ENCODE measurements around the gene RABGAP1L. TPM values are rescaled to one million over a fixed set of nuclear protein-coding genes. Genes with fewer than 3 reads are reported as not detected.

The RABGAP1L gene
- total and polyA plus RNA-seq, 12 donors: 13.0 to 167 (median 109) TPM

DNA sequence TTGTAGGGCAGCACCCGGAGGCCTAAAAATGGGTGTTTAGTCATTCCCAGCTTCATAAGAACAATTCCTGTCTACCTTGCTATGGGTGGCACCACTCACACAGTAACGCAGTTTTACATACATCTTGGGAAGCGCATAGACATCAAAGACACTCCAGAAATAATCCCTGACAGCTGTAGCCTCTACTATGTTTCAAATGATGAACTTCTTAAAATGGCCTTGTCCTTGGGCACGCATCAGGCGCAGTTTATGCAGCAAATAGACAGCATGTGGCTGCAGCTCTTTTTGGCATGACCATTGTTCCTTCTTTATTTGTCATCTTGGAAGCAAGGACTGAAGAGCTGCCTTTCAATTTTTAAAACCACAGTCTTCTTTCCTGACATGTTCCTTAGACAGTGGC is 762.8 kb downstream of the RABGAP1L start:
- no peak for ATAC-seq
- intact Hi-C loops (cut with DNase I): no loop called here
- H3K4me1 ChIP-seq: no peaks in the 10 kb centered on the region
- no peak overlapping the region for H3K27ac ChIP-seq
- H3K4me3 ChIP-seq: no peak overlapping the region
- H3K9me3 ChIP-seq: no peaks in the 10 kb centered on the region
- H3K27me3 ChIP-seq: no peaks in the 10 kb centered on the region
- DNase-seq: no peak
- H3K36me3 ChIP-seq: no peaks in the 10 kb centered on the region
- TF ChIP-seq, protein P1, sequence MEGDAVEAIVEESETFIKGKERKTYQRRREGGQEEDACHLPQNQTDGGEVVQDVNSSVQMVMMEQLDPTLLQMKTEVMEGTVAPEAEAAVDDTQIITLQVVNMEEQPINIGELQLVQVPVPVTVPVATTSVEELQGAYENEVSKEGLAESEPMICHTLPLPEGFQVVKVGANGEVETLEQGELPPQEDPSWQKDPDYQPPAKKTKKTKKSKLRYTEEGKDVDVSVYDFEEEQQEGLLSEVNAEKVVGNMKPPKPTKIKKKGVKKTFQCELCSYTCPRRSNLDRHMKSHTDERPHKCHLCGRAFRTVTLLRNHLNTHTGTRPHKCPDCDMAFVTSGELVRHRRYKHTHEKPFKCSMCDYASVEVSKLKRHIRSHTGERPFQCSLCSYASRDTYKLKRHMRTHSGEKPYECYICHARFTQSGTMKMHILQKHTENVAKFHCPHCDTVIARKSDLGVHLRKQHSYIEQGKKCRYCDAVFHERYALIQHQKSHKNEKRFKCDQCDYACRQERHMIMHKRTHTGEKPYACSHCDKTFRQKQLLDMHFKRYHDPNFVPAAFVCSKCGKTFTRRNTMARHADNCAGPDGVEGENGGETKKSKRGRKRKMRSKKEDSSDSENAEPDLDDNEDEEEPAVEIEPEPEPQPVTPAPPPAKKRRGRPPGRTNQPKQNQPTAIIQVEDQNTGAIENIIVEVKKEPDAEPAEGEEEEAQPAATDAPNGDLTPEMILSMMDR (IDR thresholded peaks at IDR 0.05): no peak
- 93 to 97% methylated on average over 5 of the region's 5 CpGs for WGBS, 2 donors

DNA sequence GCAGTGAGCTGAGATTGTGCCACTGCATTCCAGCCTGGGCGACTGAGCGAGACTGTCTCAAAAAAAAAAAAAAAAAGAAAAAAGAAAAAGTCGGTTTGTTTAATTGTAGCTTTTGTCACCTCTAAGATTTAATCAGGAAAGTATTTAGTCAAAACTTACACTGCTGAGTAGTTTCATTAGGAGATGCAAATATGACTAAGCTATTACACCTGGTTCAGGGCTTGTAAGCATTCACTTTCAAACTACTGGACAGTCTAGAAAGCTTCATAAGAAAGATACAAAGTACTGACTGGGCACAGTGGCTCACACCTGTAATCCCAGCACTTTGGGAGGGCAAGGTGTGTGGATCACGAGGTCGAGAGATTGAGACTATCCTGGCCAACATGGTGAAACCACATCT is 764.5 kb downstream of the RABGAP1L start:
- intact Hi-C loops (cut with DNase I): no loop called here
- no peak overlapping the region for H3K27ac ChIP-seq

DNA sequence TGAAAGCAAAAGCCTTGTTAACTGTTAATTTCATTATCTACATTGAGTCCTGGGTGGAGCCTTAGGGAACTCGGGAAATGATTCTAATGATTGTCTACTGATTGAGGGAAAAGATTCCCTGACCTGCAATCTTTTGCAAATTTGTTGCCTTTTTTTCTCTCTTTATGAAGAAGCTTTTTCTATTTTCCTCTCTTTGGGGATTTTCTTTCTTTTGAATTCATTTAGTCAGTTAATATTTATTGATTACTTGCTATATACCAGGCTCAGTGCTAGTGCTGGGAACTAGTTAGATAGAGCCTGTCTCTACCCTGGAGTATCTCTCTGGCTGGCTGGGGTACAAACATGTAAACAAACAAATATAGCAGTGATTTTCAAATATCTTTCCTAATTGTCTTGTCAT is 769.2 kb downstream of the RABGAP1L start:
- H3K4me1 ChIP-seq: peaks cover 0 to 4% (median 0%) of the 10 kb centered on the region in 9 donors
- no peaks in the 10 kb centered on the region for H3K9me3 ChIP-seq
- 65 to 68% methylated on average over 1 of the region's 1 CpG for WGBS, 2 donors
- no peak overlapping the region for H3K27ac ChIP-seq
- TF ChIP-seq, protein P1 (IDR thresholded peaks at IDR 0.05): no peak
- no peaks in the 10 kb centered on the region for H3K27me3 ChIP-seq
- intact Hi-C loops (cut with DNase I): no loop called here
- DNase-seq (no peak), ATAC-seq (no peak)
- H3K36me3 ChIP-seq: no peaks in the 10 kb centered on the region
- H3K4me3 ChIP-seq: no peak overlapping the region

More for the DNA sequence above, 764.5 kb downstream of the RABGAP1L start:
- Histone ChIP-seq H3K9me3 (no peaks in the 10 kb centered on the region), H3K4me3 (no peak overlapping the region), H3K36me3 (no peaks in the 10 kb centered on the region), H3K27me3 (no peaks in the 10 kb centered on the region), H3K4me1 (peaks cover 0 to 4% (median 0%) of the 10 kb centered on the region in 9 donors)
- TF ChIP-seq, protein P1 (IDR thresholded peaks at IDR 0.05): no peak
- WGBS, 2 donors: 87% methylated on average over 5 of the region's 5 CpGs
- ATAC-seq (no peak), DNase-seq (no peak)

DNA sequence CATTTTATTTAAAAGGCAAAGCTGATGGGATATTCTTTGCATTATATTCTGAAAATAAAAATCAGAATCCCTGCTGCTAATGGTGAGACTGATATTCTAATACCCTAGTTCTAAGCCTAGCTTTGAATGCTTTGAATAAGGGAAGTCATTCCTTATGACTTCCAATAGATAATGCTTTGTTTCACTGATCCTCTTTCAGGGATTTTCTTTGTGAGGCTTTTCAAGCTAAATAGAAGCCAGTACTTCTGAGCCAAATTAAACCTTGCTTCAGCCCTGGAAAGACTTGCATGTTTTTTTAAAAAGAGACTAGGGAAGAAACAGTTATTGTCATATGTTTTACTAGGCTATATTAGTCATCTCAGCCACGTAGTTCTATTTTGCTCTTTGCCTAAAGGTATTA is 771.9 kb downstream of the RABGAP1L start:
- intact Hi-C loops (cut with DNase I): no loop called here
- H3K36me3 ChIP-seq: no peaks in the 10 kb centered on the region
- H3K4me1 ChIP-seq: peaks cover 0 to 4% (median 0%) of the 10 kb centered on the region in 9 donors
- no peak overlapping the region for H3K4me3 ChIP-seq
- TF ChIP-seq, protein P1 (IDR thresholded peaks at IDR 0.05): no peak
- ATAC-seq (no peak), DNase-seq (no peak)
- H3K27me3 ChIP-seq: no peaks in the 10 kb centered on the region
- no peak overlapping the region for H3K27ac ChIP-seq
- no peaks in the 10 kb centered on the region for H3K9me3 ChIP-seq
- 59 to 68% methylated on average over 1 of the region's 1 CpG for WGBS, 2 donors
